GM19328 (cell line): ENCODE results near the gene TMEM14B.
"Not testable (repeated sequence)": the region's sequence is repeated elsewhere in the genome, so short reads cannot be mapped to it uniquely, and the experiment has no call there.

Experiments
- ATAC-seq: cut with Tn5 transposase; IDR thresholded peaks from one replicate; pipeline ENCODE4 v1.9.1; 2021; ENCODE audit warnings: mild to moderate bottlenecking, moderate library complexity; ENCODE audit not compliant: unreplicated experiment

The TMEM14B gene

DNA sequence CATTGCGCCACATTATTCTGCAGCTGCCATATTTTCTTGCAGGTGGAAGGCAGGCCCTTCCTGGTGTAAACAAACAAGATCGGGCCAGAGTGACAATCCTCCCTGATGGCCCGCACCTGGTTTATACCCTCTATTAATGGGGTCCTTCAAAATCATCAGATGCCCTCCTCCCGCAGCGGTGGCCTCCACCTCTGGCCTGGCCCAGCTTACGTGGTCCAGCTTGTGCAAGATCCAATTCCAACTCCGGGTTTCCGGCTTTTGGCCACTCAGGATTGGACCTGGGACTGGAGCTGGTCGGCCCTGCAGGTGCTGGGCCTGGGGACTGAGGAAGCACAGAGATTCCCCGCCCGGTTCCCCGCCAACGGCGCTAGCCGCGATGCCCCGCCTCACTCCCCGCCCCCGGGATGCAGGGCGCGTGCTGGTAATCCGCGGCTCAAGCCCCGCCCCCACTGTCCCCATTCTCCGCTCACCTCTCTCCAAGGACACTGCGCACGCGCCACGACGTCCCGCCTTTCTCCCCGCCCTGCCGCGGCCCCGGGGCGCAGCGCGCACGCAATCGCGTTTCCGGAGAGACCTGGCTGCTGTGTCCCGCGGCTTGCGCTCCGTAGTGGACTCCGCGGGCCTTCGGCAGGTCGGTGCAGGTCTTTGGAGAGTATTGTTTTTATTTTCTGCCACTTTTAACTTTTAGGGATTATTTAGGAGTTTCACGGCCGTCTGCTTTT, at the start of gene TMEM14B:
Gene TMEM14B (plus strand): TSS at position 555 of the 722 bp plus-strand sequence. CDS start 1,441 bp downstream, outside the sequence.
- peak; percentile 98 for ATAC-seq

DNA sequence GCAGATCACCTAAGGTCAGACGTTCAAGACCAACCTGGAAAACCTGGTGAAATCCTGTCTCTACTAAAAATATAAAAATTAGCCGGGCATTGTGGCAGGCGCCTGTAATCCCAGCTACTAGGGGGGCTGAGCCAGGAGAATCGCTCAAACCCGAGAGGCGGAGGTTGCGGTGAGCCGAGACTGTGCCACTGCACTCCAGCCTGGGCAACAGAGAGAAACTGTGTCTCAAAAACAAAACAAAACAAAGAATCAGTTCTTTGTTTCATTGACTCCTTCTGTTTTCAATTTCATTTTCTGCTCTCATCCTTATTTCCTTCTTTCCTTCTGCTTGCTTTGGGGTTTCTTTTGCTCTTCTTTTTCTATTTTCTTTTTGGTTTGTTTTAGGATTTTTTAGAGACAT, 33.6 kb upstream of the TMEM14B start:
- ATAC-seq = no peak

DNA sequence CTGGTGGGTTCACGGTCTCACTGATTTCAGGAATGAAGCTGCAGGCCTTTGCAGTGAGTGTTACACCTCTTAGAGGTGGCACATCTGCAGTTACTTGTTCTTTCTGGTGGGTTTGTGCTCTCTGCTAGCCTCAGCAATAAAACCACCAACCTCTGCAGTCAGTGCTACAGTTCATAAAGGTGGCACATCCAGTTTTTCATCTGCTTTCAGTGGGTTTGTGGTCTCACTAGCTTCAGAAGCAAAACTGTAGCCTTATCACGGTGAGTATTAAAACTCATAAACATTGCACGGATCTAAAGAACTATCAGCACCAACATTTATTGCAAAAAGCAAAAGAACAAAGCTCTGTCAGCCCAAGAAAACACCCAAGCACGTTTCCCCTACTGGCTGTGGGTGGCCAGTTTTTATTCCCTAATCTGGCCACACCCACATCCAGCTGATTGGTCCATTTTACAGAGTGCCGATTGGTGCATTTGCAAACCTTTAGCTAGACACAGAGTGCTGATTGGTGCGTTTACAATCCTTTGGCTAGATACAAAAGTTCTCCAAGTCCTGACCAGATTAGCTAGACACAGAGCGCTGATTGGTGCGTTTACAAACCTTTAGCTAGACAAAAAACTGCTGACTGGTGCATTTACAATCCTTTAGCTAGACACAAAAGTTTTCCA, 28.2 kb upstream of the TMEM14B start:
- no peak for ATAC-seq

DNA sequence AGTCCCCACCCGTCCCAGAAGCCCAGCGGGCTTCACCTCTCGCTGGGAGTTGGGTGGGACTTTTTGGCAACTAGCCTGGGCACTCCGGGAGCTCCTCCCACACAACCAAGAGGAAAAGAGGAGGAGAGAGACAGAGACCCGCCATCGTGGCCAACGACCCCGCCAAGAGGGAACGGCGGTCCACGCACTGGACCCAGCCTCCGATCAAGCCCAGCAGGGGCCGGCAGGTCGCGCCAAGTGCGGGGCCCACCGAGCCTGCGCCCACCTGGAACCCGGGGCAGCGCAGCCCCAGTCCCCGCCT, 27.7 kb upstream of the TMEM14B start:
- no peak for ATAC-seq

DNA sequence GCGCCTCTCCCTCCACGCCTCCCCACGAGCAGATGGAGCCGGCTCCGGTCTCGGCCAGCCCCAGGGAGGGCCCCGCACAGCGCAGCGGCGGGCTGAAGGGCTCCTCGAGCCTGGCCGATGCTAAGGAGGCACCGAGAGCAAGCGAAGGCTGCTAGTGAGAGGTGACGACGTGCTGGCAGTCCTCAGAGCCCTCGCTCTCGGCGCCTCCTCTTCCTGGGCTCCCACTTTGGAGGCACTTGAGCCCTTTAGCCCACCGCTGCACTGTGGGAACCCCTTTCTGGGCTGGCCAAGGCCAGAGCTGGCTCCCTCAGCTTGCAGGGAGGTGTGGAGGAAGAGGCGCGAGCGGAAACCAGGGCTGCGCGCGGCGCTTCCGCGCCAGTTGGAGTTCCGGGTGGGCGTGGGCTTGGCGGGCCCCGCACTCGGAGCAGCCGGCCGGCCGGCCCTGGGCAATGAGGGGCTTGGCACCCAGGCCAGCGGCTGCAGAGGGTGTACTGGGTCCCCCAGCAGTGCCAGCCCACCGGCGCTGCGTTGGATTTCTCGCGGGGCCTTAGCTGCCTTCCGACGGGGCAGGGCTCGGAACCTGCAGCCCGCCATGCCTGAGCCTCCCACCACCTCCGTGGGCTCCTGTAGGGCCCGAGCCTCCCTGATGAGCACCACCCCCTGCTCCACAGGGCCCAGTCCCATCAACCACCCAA, 27.2 kb upstream of the TMEM14B start:
- ATAC-seq = no peak

DNA sequence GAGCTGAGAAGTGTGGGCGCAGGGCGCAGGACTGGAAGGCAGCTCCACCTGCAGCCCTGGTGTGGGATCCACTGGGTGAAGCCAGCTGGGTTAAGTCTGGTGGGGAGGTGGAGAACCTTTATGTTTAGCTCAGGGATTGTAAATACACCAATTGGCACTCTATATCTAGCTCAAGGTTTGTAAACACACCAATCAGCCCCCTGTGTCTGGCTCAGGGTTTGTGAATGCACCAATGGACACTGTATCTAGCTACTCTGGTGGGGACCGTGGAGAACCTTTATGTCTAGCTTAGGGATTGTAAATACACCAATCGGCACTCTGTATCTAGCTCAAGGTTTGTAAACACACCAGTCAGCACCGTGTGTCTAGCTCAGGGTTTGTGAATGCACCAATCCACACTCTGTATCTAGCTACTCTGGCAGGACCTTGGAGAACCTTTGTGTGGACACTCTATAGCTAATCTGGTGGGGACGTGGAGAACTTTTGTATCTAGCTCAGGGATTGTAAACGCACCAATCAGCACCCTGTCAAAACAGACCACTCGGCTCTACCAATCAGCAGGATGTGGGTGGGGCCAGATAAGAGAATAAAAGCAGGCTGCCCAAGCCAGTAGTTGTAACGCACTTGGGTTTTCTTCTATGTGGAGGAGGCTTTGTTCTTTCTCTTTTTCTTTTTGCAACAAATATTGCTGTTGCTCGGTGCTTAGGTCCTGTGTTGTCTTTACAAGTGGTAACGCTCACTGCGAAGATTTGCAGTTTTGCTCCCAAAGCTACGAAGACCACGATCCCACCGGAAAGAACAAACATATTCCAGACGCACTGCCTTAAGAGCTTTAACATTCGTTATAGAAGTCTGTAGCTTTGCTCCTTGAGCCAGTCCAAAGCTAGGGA, 26.4 kb upstream of the TMEM14B start:
- ATAC-seq = not testable (repeated sequence)

DNA sequence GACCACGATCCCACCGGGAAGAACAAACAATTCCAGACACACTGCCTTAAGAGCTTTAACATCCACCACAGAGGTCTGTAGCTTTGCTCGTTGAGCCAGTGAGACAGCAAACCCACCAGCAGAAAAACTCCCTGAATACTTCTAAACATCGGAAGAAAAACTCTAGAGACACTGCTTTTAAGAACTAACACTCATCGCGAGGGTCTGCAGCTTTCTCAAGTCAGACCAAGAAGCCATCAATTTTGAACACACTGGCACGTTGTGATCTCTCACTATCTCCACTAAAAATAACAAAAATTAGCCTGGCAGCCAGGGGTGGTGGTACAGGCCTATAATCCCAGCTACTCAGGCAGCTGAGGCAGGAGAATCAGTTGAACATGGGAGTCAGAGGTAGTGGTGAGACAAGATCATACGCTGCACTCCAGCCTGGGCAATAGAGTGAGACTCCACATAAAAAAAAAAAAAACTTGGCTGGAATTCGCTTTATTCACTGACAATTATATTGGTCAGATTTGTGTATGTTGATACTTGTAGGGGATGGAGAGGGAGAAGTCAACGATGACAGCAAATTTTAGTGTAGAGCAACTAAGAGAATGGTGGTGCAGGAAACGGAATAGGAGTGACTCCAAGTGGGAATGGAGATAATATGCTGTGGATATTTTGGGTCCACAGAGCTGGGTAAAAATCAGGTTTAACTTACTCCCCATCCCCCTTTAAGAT, 25.6 kb upstream of the TMEM14B start:
- ATAC-seq = no peak

DNA sequence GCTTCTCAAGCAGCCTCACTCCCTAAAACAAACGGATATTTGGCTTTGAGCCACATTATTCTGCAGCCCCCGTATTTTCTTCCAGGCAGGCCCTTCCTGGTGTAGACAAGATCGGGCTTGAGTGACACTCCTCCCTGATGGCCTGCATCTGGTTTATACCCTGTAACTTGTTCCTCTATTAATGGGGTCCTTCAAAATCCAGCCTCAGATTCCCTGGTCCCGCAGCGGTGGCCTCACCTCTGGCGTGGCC, 25.1 kb upstream of the TMEM14B start:
- ATAC-seq = no peak

DNA sequence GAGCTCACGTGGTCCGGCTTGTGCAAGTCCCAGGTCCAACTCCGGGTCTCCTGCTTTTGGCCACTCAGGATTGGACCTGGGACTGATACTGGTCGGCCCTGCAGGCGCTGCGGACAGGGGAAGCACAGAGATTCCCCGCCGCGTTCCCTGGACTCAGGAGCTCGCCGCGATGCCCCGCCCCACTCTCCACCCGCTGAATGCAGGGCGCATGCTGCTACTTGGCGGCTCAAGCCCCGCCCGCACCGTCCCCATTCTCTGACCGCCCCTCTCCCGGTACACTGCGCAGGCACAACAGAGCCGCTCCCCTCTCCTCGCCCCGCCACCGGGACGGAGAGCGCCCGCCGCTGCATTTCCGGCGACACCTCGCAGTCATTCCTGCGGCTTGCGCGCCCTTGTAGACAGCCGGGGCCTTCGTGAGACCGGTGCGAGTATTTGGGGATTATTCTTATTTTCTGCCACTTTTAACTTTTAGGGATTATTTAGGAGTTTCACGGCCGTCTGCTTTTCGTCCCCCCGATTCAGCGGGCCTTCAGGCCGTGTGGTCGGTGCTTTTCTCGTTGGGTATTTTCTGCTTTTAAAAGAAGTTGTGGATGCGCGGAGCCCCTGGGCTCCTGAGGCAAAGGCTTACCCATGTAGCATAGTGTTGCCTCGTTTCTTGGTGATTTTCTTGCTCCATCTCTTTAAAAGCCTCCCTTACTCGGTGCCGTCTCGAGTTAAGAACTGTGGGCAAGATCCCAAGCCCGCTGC, 24.6 kb upstream of the TMEM14B start, which contains the start of gene TMEM14C:
Gene TMEM14C (plus strand): TSS at position 251 of the 747 bp plus-strand sequence. CDS start 1,544 bp downstream, outside the sequence.
- ATAC-seq = peak; percentile 98

DNA sequence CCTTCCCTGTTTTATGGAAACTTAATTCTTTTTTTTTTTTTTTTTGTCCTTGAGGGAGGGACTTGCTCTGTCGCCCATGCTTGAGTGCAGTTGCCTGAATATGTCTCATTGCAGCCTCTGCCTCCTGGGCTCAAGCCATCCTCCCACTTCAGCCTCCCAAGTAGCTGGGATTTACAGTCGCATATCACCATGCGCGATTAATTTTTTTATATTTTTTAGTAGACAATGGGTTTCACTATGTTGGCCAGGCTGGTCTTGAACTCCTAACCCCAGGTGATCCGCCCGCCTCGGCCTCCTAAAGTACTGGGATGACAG, 24.1 kb upstream of the TMEM14B start:
- no peak for ATAC-seq

DNA sequence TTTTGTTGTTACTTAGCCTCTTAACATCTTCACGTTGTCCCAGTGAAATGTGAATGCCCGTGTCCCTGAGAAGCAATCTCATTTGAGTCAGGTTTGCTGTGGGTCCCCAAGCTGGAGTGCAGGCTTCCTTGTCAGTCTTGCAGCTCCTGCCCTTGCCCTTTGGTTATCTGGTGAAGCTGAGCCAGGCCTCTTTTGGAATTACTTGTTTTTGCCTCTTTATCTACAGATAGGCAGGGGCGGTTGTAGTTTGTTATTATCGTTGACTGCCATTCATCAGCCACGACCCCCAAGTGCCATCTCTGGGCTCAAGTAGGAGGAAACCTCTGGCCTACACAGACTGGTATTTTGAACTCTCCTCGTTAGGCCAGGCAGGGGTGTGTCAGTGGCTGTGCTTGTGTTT, 22.6 kb upstream of the TMEM14B start:
- ATAC-seq = no peak

DNA sequence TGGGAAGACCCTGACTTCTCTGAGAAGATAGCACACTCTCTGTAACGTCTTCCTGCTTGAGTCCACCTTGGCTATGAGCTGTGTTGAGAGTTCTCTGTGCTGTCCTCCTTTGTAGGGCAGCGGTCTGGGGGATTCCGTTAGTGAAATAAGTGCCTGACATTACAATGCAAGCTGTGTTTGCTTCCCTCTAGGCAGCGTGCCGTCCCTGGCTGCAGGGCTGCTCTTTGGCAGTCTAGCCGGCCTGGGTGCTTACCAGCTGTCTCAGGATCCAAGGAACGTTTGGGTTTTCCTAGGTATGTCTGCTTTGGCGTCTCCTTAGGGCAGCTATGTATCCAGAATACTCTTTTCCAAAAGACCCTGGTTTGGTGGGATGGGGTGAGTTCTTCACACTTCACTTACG, 21.9 kb upstream of the TMEM14B start:
- ATAC-seq = no peak

DNA sequence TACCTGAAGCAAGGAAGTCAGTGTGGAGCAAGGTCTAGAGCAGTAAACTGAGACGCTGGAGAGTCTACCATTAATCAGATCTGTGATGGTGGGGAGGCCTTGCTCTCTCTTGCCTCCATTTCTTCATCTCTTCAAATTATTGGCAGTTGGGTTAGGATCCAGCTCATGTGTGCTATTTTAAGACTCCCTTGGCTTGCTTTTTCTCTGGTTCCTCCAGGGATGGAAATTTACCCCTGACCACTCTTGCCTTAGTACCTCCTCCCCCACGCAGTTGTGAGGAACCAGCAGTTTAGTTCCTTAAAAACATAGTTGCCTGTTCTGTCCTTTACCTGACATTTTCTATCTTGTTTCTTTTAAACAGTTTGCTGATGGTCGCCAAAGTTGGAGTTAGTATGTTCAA, 17.4 kb upstream of the TMEM14B start:
- ATAC-seq = no peak

DNA sequence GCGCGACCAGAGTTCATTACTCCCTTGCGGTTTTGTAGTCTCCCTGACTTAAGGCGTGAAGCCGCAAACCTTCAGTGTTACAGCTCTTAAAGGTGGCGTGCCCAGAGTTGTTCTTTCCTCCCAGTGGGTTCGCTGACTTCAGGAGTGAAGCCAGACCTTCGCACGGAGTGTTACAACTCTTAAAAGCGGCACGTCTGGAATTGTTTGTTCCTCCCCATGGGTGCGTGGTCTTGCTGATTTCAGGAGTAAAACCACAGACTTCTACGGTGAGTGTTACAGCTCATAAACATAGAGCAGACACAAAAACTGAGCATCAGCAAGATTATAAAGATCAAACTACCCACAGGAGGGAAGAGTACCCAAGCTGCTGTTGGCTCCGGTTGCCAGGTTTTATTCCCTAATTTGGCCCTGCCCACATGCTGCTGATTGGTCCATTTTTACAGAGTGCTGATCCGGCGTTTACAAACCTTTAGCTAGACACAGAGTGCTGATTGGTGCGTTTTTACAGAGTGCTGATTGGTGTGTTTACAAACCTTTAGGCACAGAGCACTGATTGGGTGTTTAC, 14.4 kb upstream of the TMEM14B start:
- no peak for ATAC-seq

DNA sequence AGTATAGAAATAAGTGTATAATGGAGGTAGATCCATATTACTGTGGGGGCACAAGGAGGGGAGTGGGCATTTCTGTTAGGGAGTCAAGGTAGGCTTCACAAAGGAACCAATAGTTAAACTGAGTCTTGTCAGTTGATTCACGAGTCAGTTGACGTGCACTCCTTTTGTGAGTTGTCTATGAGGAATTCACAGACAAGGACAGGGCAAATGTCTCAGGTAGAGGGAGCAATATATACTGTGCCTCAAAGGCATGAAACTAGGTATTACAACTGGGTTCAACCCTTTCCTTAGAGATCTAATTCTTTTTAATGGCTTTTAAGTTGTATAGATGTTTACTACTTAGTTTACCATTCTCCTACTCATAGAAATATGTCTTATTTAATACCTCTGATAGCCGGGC, 13.7 kb upstream of the TMEM14B start:
- no peak for ATAC-seq

DNA sequence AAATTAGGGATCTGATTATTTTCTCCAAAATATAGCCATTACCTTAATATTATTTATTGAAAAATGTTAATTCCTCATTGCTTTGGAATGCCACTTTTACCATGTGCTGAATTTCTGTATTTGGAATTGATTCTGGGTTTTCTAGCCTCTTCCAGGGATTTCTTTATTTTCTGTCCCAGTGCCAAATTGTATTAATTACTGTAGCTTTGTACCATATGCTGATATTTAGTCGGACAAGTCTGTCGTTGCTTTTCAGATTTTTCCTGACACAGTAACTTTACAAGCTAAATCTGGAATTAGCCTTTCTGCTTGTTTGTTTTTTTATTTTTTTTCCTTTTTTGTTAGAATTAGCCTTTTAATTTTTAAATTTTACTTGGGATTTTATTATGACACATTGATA, 10.9 kb upstream of the TMEM14B start:
- ATAC-seq = no peak

DNA sequence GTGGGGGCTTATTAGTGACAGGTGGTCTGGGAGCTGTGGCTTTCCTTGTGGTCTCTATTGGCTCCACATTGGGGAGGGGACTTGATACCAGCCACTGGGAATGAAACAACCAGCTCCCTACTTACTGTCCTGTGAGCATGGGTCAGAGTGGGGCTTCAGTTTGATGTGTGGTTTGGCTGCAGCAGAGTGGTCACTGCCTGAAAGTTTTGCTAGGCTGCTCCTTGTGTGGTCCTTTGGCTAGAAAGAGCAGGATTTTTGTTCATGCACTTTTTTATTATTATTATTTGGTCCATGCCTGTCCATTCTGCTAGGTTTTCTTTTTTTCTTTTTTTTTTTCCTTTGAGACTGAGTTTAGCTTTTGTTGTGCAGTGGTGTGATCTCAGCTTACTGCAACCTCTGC, 7.5 kb upstream of the TMEM14B start:
- no peak for ATAC-seq

DNA sequence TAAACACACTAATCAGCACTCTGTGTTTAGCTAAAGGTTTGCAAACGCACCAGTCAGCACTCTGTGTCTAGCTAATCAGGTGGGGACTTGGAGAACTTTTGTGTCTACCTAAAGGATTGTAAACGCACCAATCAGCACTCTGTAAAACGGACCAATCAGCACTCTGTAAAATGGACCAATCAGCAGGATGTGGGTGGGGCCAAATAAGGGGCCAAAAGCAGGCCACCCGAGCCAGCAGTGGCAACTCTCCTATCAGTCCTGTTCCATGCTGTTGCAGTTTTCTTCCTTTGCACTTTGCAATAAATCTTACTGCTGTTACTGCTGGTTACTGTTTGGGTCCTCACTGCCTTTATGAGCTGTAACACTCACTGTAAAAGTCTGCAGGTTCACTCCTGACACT, 6.0 kb upstream of the TMEM14B start:
- ATAC-seq = not testable (repeated sequence)

DNA sequence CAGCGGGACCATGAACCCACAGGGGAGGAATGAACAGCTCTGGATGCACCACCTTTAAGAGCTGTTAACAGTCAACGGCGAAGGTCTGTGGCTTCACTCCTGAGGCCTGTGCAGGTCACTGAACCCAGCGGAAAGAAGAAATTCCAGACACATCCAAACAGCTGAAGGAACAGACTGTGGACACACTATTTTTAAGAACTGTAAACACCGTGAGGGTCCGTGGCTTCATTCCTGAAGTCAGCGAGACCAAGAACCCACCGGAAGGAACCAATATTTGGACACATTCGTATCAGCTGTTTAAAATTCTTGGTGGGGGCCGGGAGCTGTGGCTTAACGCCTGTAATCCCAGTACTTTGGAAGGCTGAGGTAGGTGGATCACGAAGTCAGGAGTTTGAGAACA, 5.4 kb upstream of the TMEM14B start:
- ATAC-seq = no peak

DNA sequence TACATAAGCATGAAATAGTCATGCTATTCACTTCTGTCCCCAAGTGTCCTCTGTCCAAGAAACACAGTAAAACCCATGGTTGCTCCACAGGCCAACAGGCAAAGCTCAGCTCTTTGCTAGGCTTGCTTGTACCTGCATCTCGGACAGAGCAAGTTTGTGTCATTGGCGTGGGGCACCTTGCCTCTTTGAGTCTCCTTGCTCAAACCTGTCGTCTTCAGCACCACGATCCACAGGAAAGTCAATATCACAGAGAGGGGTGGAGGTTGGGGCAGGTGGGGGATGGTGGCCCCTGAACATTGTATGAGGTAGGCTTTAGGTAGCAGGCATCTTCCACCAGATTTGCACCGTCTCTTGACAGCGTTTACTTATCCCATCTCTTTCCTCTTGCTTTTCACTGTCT, 4.1 kb upstream of the TMEM14B start:
- ATAC-seq = no peak
